Trophoblast cell (in vitro differentiated cells and primary cell): ENCODE results near the gene FIBCD1.

Experiments used
- DNase-seq, 2 donors: peaks; one replicate each; pipeline ENCODE4 v3.0.0-alpha.2; 2016
- H2AFZ ChIP-seq: 2 replicates; pipeline ENCODE4 v1.6.1; 2013; ENCODE audit warnings: low read length, moderate library complexity, mild to moderate bottlenecking; ENCODE audit not compliant: insufficient read depth, poor library complexity
- H2AK5ac ChIP-seq: 2 replicates; pipeline ENCODE4 v1.6.1; 2013; ENCODE audit warnings: mild to moderate bottlenecking, low read length
- H2BK120ac ChIP-seq: 2 replicates; pipeline ENCODE4 v1.6.1; 2013; ENCODE audit warnings: low read length, mild to moderate bottlenecking, moderate library complexity; ENCODE audit not compliant: insufficient read depth, poor library complexity
- H2BK12ac ChIP-seq: 2 replicates; pipeline ENCODE4 v1.6.1; 2013; ENCODE audit warnings: mild to moderate bottlenecking, low read length, moderate library complexity
- H2BK5ac ChIP-seq: 2 replicates; pipeline ENCODE4 v1.6.1; 2013; ENCODE audit warnings: low read length, low read depth, moderate library complexity, mild to moderate bottlenecking; ENCODE audit not compliant: poor library complexity
- H3K14ac ChIP-seq: 2 replicates; pipeline ENCODE4 v1.6.1; 2013; ENCODE audit warnings: mild to moderate bottlenecking, low read length
- H3K18ac ChIP-seq: 2 replicates; pipeline ENCODE4 v1.6.1; 2013; ENCODE audit warnings: mild to moderate bottlenecking, low read length
- H3K23ac ChIP-seq: 2 replicates; pipeline ENCODE4 v1.6.1; 2013; ENCODE audit warnings: low read length
- H3K27ac ChIP-seq: 2 replicates; pipeline ENCODE4 v1.5.1; 2013; ENCODE audit warnings: low read depth, mild to moderate bottlenecking, inconsistent platforms, low read length, moderate library complexity
- H3K27me3 ChIP-seq: 2 replicates; pipeline ENCODE4 v1.6.1; 2013; ENCODE audit warnings: inconsistent platforms, mild to moderate bottlenecking, low read length, moderate library complexity; ENCODE audit not compliant: insufficient read depth
- H3K36me3 ChIP-seq, 2 experiments: 1 replicate in 1 of 2; 2 replicates in 1 of 2; pipeline ENCODE4 v1.6.1; 2013; ENCODE audit warnings: low read length in 2 of 2, mild to moderate bottlenecking in 2 of 2, moderate library complexity in 1 of 2; ENCODE audit not compliant: insufficient read depth in 2 of 2, control insufficient read depth in 1 of 2
- H3K4ac ChIP-seq: 2 replicates; pipeline ENCODE4 v1.6.1; 2013; ENCODE audit warnings: low read depth, mild to moderate bottlenecking, low read length, moderate library complexity
- H3K4me1 ChIP-seq, 2 experiments: 1 replicate in 1 of 2; 2 replicates in 1 of 2; pipeline ENCODE4 v1.6.1; 2013; ENCODE audit warnings: low read length in 2 of 2, mild to moderate bottlenecking in 2 of 2, moderate library complexity in 1 of 2; ENCODE audit not compliant: insufficient read depth in 2 of 2, control insufficient read depth in 1 of 2
- H3K4me2 ChIP-seq: 2 replicates; pipeline ENCODE4 v1.6.1; 2013; ENCODE audit warnings: inconsistent platforms, mild to moderate bottlenecking, low read length, moderate library complexity
- H3K4me3 ChIP-seq: 2 replicates; pipeline ENCODE4 v1.5.1; 2013; ENCODE audit warnings: mild to moderate bottlenecking, low read depth, low read length, inconsistent platforms
- H3K79me1 ChIP-seq: one replicate; pipeline ENCODE4 v1.6.1; 2013; ENCODE audit warnings: low read length
- H3K79me2 ChIP-seq: 2 replicates; pipeline ENCODE4 v1.6.1; 2013; ENCODE audit warnings: low read length, mild to moderate bottlenecking; ENCODE audit not compliant: control insufficient read depth, insufficient read depth, poor library complexity
- H3K9ac ChIP-seq: 2 replicates; pipeline ENCODE4 v1.6.1; 2013; ENCODE audit warnings: mild to moderate bottlenecking, low read length
- H3K9me3 ChIP-seq: 2 replicates; pipeline ENCODE4 v1.6.1; 2013; ENCODE audit warnings: low read depth, mild to moderate bottlenecking, control low read depth, inconsistent platforms, low read length; ENCODE audit not compliant: insufficient read depth
- H4K12ac ChIP-seq: 2 replicates; pipeline ENCODE4 v1.6.1; 2013; ENCODE audit warnings: low read depth, mild to moderate bottlenecking, low read length, moderate library complexity
- H4K8ac ChIP-seq: 2 replicates; pipeline ENCODE4 v1.6.1; 2013; ENCODE audit warnings: low read depth, mild to moderate bottlenecking, low read length, moderate library complexity
- H4K91ac ChIP-seq: one replicate; pipeline ENCODE4 v1.6.1; 2013; ENCODE audit warnings: low read depth, mild to moderate bottlenecking, low read length, moderate library complexity
- WGBS: extraction: QIAGEN DNeasy Blood & Tissue Kit; methylation state at CpG from one replicate; pipeline ENCODE4 v1.1.7; 2013; ENCODE audit warnings: missing lambda C conversion rate; ENCODE audit not compliant: insufficient read length, insufficient coverage; ENCODE audit errors: extremely low coverage; 5-methylcytosine and 5-hydroxymethylcytosine counted together

Gene FIBCD1

DNA sequence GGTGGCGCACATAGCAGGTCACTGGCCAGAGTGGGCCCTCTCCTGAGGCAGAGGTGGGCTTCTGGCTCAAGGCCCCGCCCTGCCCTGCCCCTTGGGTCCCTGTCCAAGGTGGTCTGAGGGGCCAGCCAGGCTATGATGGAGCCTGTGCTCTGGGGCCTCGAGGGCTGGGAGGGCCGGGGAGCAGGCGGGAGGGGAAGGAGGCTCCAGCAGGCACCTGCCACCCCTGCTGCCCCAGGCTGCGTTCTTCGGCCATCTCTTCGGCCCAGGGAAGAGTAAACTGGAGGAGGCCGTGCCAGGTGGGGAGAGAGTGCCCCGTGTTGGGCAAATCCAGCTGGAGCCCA is 14.6 kb downstream of the FIBCD1 start:
- no peak overlapping the region for H2AK5ac ChIP-seq
- H3K23ac ChIP-seq, result no peak overlapping the region
- no peak overlapping the region for H4K91ac ChIP-seq
- H4K8ac ChIP-seq, result no peak overlapping the region
- H3K9ac ChIP-seq, result no peak overlapping the region
- WGBS, result no CpG with 5 or more reads among the region's 10 CpGs
- no peak overlapping the region for H2BK5ac ChIP-seq
- no peaks in the 10 kb centered on the region for H3K79me1 ChIP-seq
- H3K4me1 ChIP-seq, result no peaks in the 10 kb centered on the region
- H4K12ac ChIP-seq, result no peak overlapping the region
- no peak overlapping the region for H3K18ac ChIP-seq
- H3K4me2 ChIP-seq, result no peak overlapping the region
- H3K27me3 ChIP-seq, result no peaks in the 10 kb centered on the region
- no peak overlapping the region for H2BK120ac ChIP-seq
- H3K79me2 ChIP-seq, result no peaks in the 10 kb centered on the region
- no peaks in the 10 kb centered on the region for H3K9me3 ChIP-seq
- H2BK12ac ChIP-seq, result no peak overlapping the region
- H2AFZ ChIP-seq, result no peak overlapping the region
- no peak overlapping the region for H3K4ac ChIP-seq
- no peak overlapping the region for H3K27ac ChIP-seq
- no peak overlapping the region for H3K14ac ChIP-seq
- no peaks in the 10 kb centered on the region for H3K36me3 ChIP-seq
- H3K4me3 ChIP-seq, result no peak overlapping the region
- no peak for DNase-seq

DNA sequence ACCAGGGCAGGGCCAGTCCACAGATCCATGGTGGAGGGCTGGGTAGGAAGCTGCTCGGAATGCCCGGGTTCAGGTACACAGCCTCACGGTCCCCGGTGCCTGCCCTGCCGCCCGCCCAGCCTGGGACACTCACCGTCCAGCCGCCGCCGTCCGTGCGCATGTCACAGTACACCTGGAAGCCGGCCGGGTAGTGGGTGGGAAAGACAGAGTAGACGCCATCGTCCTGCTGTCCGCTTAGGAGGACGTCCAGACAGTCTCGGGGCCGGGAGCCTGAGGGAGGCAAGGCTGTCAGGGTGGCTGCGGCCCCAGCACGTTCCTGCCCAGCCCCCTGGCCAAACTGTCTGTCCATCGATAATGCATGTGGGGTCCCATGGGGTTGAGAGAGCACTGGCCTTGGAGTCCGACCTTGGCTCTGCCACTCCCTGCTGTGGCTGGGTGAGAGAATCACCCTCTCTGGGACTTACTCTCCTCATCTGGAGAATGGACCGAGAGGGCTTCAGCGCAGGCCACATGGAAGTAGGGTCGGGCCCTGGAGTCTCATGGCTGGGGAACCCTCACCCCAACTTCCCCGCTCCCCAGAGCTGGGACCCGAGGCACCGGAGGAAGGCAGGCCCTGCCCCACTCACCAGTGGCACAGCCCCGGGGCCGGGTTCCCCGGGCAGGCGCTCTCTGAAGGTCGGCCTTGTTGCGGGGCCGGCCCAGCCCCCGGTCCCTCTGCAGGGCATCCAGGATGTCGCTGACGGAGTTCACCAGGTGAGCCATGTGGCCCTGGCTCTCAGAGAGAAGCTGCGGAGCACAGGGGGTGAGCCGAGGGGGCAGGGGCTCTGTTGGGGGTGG is 15.2 kb downstream of the FIBCD1 start:
- Histone ChIP-seq H3K4me1 (no peaks in the 10 kb centered on the region), H3K27me3 (no peaks in the 10 kb centered on the region), H3K4me2 (no peak overlapping the region), H3K18ac (no peak overlapping the region), H4K12ac (no peak overlapping the region), H4K8ac (no peak overlapping the region), H2BK120ac (no peak overlapping the region), H3K9me3 (no peaks in the 10 kb centered on the region), H2BK5ac (no peak overlapping the region), H3K79me2 (no peaks in the 10 kb centered on the region), H3K79me1 (no peaks in the 10 kb centered on the region), H3K9ac (no peak overlapping the region), H4K91ac (no peak overlapping the region), H3K4me3 (no peak overlapping the region), H3K36me3 (no peaks in the 10 kb centered on the region), H3K14ac (no peak overlapping the region), H2BK12ac (no peak overlapping the region), H2AK5ac (no peak overlapping the region), H2AFZ (no peak overlapping the region), H3K23ac (no peak overlapping the region), H3K27ac (no peak overlapping the region), H3K4ac (no peak overlapping the region)
- no peak for DNase-seq
- WGBS, result no CpG with 5 or more reads among the region's 42 CpGs

DNA sequence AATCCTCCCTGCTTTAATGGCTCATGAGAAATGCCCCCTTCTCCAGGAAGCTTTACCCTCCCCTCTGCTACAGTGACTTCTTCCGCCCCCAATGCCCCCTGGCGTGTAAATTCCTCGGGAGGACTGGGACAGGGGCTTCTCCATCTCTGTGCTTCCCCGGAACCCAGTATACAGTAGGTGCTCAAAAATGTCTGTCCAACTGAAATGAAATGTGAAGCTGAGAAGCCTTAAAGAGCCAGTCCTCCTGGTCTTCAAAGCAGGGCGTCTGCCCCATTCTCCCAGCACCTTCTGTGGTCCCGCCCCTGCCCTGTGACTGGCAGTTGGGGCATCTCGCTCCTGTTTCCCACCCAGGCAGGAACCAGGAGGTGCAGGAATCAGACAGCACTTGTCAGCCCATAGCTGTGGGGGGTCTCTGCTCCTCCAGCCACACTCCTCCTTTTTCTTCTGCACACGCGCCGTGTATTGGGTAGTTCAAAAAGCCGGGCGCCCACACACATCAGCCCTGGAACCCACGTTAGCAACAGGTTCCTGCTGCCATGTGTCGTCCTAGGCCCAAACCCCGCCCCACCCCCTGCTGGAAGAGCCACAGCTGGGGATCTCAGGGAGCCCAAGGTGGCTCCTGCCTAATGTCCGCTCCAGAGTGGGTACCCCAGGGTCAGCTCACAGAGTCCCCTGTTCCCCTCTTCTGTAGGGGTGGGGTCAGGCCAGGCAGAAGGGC is 16.0 kb downstream of the FIBCD1 start:
- no peak overlapping the region for H2AK5ac ChIP-seq
- H3K14ac ChIP-seq, result no peak overlapping the region
- no peak overlapping the region for H3K4me3 ChIP-seq
- H4K8ac ChIP-seq, result no peak overlapping the region
- no peak overlapping the region for H3K4ac ChIP-seq
- WGBS, result no CpG with 5 or more reads among the region's 16 CpGs
- no peak overlapping the region for H2AFZ ChIP-seq
- no peaks in the 10 kb centered on the region for H3K79me1 ChIP-seq
- H2BK120ac ChIP-seq, result no peak overlapping the region
- no peaks in the 10 kb centered on the region for H3K36me3 ChIP-seq
- H2BK12ac ChIP-seq, result no peak overlapping the region
- no peak overlapping the region for H3K27ac ChIP-seq
- no peak for DNase-seq
- no peak overlapping the region for H3K4me2 ChIP-seq
- H3K27me3 ChIP-seq, result no peaks in the 10 kb centered on the region
- H3K79me2 ChIP-seq, result no peaks in the 10 kb centered on the region
- H3K9me3 ChIP-seq, result no peaks in the 10 kb centered on the region
- H3K23ac ChIP-seq, result no peak overlapping the region
- H4K91ac ChIP-seq, result no peak overlapping the region
- no peak overlapping the region for H2BK5ac ChIP-seq
- H3K4me1 ChIP-seq, result peaks cover 0 to 3% of the 10 kb centered on the region in 2 experiments
- H4K12ac ChIP-seq, result no peak overlapping the region
- H3K9ac ChIP-seq, result no peak overlapping the region
- H3K18ac ChIP-seq, result no peak overlapping the region

DNA sequence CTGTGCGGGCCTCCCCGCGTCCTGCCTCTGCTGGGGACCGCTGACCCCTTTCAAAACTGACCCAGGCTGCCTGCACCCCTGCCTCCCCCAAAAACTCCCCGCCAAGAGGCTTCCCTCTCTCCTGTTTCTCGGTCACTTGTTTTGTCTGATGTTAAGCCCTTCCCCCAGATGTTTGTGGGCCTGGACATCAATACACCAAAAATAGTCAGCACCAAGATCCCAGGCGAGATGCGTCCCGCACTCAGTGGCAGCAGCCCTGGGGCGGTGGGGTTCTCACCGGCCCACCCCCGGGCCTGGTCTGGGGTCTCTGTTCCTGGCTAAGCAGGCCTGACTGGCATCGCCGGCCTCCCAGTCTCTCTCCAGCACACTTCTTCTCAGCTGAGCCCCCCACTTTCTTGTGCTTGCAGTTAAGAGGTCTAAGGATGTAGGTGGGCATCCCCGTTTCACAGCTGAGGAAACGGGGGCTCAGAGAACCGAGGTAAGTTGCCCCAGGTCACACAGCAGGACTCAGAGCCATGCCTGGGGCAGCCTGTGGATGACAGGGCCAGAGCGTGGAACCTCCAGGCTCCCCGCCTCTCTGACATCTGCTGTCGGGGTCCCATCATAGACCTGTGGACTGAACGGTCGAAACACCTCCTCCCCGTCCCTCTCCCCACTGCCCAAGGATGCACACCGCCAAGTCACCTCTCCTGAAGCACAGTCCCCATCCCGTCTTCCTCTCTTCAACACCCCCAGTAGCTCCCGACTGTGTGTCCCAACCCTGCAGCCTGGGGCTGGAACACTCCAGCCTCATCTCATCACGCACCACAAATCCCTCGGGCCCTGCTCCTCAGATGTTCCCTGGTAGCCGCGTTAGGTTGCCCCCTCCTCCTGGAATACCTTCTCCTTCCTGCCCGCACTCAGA is 16.8 kb downstream of the FIBCD1 start:
- no peak overlapping the region for H2BK12ac ChIP-seq
- H2AFZ ChIP-seq, result no peak overlapping the region
- no peaks in the 10 kb centered on the region for H3K9me3 ChIP-seq
- no peak overlapping the region for H4K12ac ChIP-seq
- no peaks in the 10 kb centered on the region for H3K27me3 ChIP-seq
- no peak overlapping the region for H3K9ac ChIP-seq
- no peak overlapping the region for H3K4ac ChIP-seq
- no peak overlapping the region for H3K23ac ChIP-seq
- H3K27ac ChIP-seq, result no peak overlapping the region
- peaks cover 0 to 3% of the 10 kb centered on the region in 2 experiments for H3K4me1 ChIP-seq
- no peak overlapping the region for H3K4me2 ChIP-seq
- no peak overlapping the region for H3K14ac ChIP-seq
- no peak overlapping the region for H3K4me3 ChIP-seq
- no peak overlapping the region for H2BK5ac ChIP-seq
- no peaks in the 10 kb centered on the region for H3K79me2 ChIP-seq
- no peak overlapping the region for H2AK5ac ChIP-seq
- H3K36me3 ChIP-seq, result no peaks in the 10 kb centered on the region
- WGBS, result no CpG with 5 or more reads among the region's 31 CpGs
- no peak overlapping the region for H4K91ac ChIP-seq
- no peak overlapping the region for H2BK120ac ChIP-seq
- no peak overlapping the region for H4K8ac ChIP-seq
- H3K79me1 ChIP-seq, result no peaks in the 10 kb centered on the region
- no peak overlapping the region for H3K18ac ChIP-seq
- DNase-seq, result no peak
